NB4 (cell line): ENCODE data around the gene POLR1C.

Experiments
- DNase-seq: peaks from one replicate; pipeline ENCODE4 v3.0.0; 2010; ENCODE audit warnings: low read depth
- H3K4me3 ChIP-seq: one replicate; pipeline ENCODE4 v1.5.1; 2011; ENCODE audit warnings: mild to moderate bottlenecking, low read depth, low read length, moderate library complexity
- CTCF ChIP-seq: IDR thresholded peaks from one replicate; pipeline ENCODE4 v1.5.1; 2012; ENCODE audit warnings: low read depth, low read length
- MAX ChIP-seq: IDR thresholded peaks from 2 replicates; pipeline ENCODE4 v1.6.1; 2011; ENCODE audit warnings: low read depth, low read length
- MYC ChIP-seq: IDR thresholded peaks from 2 replicates; pipeline ENCODE4 v1.6.1; 2011; ENCODE audit warnings: low read depth, low read length
- POLR2A ChIP-seq: IDR thresholded peaks from 2 replicates; pipeline ENCODE4 v1.6.1; 2011; ENCODE audit warnings: mild to moderate bottlenecking; ENCODE audit not compliant: insufficient read length; ENCODE audit errors: extremely low read depth

Gene POLR1C

GRCh38 chr6:43506667-43507471, 10.0 kb upstream of the POLR1C start:
- DNase-seq: peak; percentile 90
- TF ChIP-seq MYC: peak; percentile 46
- TF ChIP-seq POLR2A: no peak
- TF ChIP-seq MAX: no peak
- peak; percentile 93 for TF ChIP-seq CTCF
- no peak overlapping the region for H3K4me3 ChIP-seq

GRCh38 chr6:43508481-43509141, 8.3 kb upstream of the POLR1C start:
- no peak for DNase-seq
- no peak overlapping the region for H3K4me3 ChIP-seq
- no peak for TF ChIP-seq MYC

- no peak overlapping the region for H3K4me3 ChIP-seq
- peak; percentile 41 for DNase-seq
- TF ChIP-seq MYC (no peak), POLR2A (no peak), CTCF (no peak), MAX (no peak)
Observed at GRCh38 chr6:43509142-43509983, 7.5 kb upstream of the POLR1C start.

GRCh38 chr6:43509984-43510826, 6.7 kb upstream of the POLR1C start, which contains the start of gene LRRC73:
Gene LRRC73, minus strand, starts transcription at chr6:43510346. Its CDS starts 561 bp downstream, at chr6:43509785.
- no peak within 1 kb of the TSS for H3K4me3 ChIP-seq
- TF ChIP-seq POLR2A (no peak), MAX (no peak), MYC (peak; percentile 1; the same call in 1 of the 2 replicates), CTCF (no peak)
- peak; percentile 80 for DNase-seq

- TF ChIP-seq MYC: no peak
- TF ChIP-seq CTCF: no peak
- no peak for TF ChIP-seq POLR2A
- TF ChIP-seq MAX: no peak
- DNase-seq: no peak
- H3K4me3 ChIP-seq: no peak overlapping the region
Observed at GRCh38 chr6:43510827-43511163, 6.1 kb upstream of the POLR1C start.
